HG03354 (cell line): Measurements from ENCODE around the gene WNT8B.
A peak's percentile ranks its signal among the peaks of the same experiment; 100 is the strongest.

ENCODE experiments used
- ATAC-seq: cut with Tn5 transposase; IDR thresholded peaks from one replicate; pipeline ENCODE4 v1.9.1; 2021; ENCODE audit warnings: mild to moderate bottlenecking; ENCODE audit not compliant: unreplicated experiment, poor library complexity, severe bottlenecking

WNT8B gene

GRCh38 chr10:100510533-100511308 is 47.9 kb downstream of the WNT8B start:
- ATAC-seq, result peak; percentile 55

- no peak for ATAC-seq
Observed at GRCh38 chr10:100515612-100516011, 52.8 kb downstream of the WNT8B start.

GRCh38 chr10:100516847-100517246 is 54.0 kb downstream of the WNT8B start:
- no peak for ATAC-seq

GRCh38 chr10:100518761-100519241 is 56.0 kb downstream of the WNT8B start:
- no peak for ATAC-seq

GRCh38 chr10:100519311-100520051 is 56.7 kb downstream of the WNT8B start, which contains the start of gene SEC31B:
Gene SEC31B, minus strand, starts transcription at chr10:100519861. Its CDS starts 2,909 bp downstream, at chr10:100516952.
- ATAC-seq, result no peak

GRCh38 chr10:100520811-100521210 is 58.0 kb downstream of the WNT8B start:
- ATAC-seq, result no peak

DNA sequence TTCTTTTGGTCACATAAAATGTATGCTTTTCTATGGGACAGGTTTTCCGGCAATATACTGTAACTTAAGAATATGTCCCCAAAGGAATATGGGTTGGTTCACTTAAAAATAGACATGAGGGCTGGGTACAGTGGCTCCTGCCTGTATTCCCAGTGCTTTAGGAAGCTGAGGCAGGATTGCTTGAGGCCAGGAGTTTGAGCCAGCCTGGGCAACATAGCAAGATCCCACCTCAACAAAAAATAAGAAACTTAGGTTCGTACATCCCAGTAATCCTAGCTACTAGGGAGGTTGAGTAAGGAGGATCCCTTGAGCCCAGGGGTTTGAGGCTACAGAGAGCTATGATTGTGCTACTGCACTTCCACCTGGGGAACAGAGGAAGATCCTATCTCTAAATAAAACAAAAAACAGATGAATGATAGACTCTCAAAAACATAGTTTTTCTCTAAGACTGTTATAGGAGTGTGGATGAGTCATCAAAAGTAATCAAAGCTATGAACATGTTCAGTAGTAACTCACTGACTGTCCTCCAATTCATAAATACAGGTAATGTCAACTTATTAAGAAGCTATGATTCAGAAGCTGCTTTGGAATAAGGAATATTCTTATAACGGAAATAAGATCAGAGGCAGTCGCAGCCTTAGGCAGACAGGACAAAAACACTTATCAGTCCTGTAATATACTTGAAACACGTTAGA is 59.4 kb downstream of the WNT8B start:
- no peak for ATAC-seq

DNA sequence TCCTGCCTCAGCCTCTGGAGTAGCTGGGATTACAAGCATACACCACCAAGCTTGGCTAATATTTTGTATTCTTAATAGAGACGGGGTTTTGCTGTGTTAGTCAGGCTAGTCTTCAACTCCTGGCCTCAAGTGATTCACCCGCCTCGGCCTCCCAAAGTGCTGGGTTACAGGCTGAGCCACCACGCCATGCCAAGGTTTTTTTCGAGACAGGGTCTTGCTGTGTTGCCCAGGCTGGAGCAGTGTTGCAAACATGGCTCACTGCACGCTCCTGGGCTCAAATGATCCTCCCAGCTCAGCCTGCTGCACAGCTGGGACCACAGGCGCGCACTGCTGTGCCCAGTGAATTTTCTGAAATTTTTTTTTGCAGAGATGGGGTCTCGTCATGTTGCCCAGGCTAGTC is 60.1 kb downstream of the WNT8B start:
- ATAC-seq, result no peak

DNA sequence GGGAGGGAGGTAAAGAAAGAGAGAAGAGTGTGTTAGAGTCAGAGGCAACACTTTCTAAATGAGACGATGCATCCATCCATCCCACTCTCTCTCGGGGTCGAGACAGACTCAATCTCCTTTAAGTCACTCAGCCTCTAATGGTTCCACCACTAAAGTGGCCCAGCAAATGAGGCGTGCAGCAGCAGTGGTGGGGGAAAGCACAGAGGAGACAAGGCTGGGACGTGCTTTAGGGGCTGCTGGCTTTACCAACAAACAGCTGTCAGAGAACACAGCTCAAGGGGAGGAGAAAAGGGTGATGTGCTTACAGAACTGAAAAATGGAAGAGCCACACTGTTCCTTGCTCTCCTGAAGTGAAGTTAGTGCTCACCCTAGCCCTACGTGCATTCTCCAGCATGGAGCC is 61.4 kb downstream of the WNT8B start:
- ATAC-seq, result no peak

- no peak for ATAC-seq
Observed at GRCh38 chr10:100524638-100525037, 61.8 kb downstream of the WNT8B start.

DNA sequence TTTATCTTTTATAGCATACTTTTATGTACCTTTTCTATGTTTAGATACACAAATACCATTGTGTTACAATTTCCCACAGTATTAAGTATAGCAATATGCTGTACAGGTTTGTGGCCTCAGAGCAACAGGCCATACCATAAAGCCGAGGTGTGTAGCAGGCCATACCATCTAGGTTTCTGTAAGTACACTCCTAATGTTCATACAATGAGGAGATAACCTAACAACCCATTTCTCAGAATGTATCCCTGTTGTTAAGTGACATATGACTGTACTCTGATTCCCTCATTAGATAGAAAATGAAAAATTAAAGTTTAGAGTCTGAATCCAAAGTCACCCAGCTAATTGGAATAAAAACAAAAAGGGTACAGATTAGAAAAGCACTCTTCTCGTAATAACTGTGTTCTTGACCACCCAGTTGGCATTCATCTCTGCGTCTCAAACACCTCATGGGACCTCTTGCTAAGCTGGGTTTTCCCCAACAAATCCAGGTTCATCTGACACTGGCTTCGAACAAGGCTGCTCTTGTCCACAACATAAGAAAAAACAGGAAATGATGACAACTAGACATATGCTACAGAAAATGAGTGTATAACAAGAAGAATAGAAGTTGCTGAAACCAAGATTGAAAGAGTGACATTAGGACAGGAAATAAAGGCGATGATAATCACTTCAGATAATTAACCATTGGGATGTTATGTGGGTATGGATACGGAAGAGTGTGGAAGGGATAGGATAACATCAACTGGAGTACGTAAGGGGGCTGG is 65.5 kb downstream of the WNT8B start:
- no peak for ATAC-seq

GRCh38 chr10:100528921-100529474 is 66.2 kb downstream of the WNT8B start:
- ATAC-seq, result peak; percentile 17

DNA sequence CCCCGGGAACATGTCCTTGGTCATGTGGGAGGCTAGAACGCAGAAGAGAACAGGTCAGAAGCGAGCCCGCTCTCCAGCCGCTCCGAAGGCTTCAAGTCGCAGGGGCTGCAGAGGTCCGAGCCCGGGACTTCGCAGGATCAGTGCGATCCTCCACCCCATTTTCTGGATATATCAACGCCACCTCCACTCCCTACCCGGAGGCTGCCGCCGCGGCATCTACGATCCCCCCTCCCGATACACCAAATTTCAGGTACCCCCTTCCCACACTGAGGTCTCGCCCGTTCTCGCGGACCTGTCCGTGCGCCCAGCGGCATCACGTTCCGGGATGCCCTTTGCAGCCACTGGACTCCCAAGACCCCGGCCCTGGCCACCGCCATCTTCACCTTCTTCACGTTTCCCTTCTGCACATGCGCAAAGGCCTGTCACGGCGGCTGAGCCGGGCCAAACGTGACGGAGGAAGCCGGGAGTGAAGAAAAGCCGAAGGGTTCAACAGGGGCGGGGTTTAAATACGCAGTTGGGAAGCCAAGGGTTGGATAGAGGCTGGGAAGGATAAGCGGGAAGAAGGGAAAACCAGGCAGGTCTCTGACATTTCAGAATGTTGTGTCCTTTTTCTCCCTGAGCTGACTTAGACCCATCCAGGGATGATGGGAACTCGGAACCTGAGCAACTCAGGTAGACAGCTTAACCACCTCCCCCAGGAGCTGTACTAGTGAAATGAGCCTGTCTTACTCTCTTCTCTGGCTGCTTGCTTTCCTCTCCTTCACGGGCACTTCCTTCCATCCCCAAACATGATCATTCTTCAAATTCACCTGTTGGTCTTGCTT is 66.9 kb downstream of the WNT8B start, which contains the start of gene NDUFB8:
Gene NDUFB8, minus strand, starts transcription at position 397 of the 824 bp plus-strand sequence. Its CDS starts 20 bp downstream, at position 377.
- ATAC-seq, result peak; percentile 62

DNA sequence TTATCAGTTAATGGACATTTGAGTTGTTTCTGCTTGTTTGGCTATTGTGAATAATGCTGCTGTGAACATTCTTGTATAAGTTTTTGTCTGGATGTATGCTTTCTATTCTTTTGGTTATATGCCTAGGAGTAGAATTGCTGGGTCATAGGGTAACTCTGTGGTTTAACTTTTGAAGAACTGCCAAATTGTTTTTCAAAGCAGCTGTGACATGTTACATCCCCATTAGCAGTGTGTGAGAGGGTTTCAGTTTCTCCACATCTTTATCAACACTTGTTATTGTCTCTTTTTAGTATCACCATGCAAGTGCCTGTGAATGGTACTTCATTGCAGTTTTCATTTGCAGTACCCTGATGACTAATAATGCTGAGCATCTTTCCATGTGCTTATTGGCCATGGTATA is 69.0 kb downstream of the WNT8B start:
- ATAC-seq, result no peak
